H9 (cell line): Measurements from ENCODE around the gene PDZD2. TPM values are rescaled to one million over a fixed set of nuclear protein-coding genes. Genes with fewer than 3 reads are reported as not detected.

ENCODE experiments used
- DNase-seq: peaks from one replicate; pipeline ENCODE4 v3.0.0-alpha.2; 2017
- H2AFZ ChIP-seq: one replicate; pipeline ENCODE4 v1.6.1; 2013; ENCODE audit warnings: mild to moderate bottlenecking, low read length, control low read depth, moderate library complexity
- H2AK5ac ChIP-seq: 2 replicates; pipeline ENCODE4 v1.6.1; 2013; ENCODE audit warnings: low read length, control low read depth, mixed read lengths; ENCODE audit not compliant: insufficient read length
- H2BK120ac ChIP-seq: one replicate; pipeline ENCODE4 v1.6.1; 2013; ENCODE audit warnings: low read depth, mild to moderate bottlenecking, low read length, control low read depth, inconsistent platforms; ENCODE audit not compliant: poor library complexity, severe bottlenecking
- H2BK12ac ChIP-seq: 2 replicates; pipeline ENCODE4 v1.6.1; 2013; ENCODE audit warnings: low read length, control low read depth, mixed read lengths, low read depth; ENCODE audit not compliant: insufficient read length
- H2BK15ac ChIP-seq: 2 replicates; pipeline ENCODE4 v1.6.1; 2013; ENCODE audit warnings: low read depth, low read length, control low read depth
- H2BK20ac ChIP-seq: one replicate; pipeline ENCODE4 v1.6.1; 2013; ENCODE audit warnings: low read depth, mild to moderate bottlenecking, low read length, control low read depth, inconsistent platforms; ENCODE audit not compliant: poor library complexity, severe bottlenecking
- H2BK5ac ChIP-seq: 2 replicates; pipeline ENCODE4 v1.6.1; 2013; ENCODE audit warnings: low read length, control low read depth, mixed read lengths; ENCODE audit not compliant: insufficient read length
- H3K14ac ChIP-seq: 2 replicates; pipeline ENCODE4 v1.6.1; 2013; ENCODE audit warnings: low read length, control low read depth; ENCODE audit not compliant: insufficient read depth
- H3K18ac ChIP-seq: 2 replicates; pipeline ENCODE4 v1.6.1; 2013; ENCODE audit warnings: low read depth, mild to moderate bottlenecking, mixed read lengths, low read length, control low read depth; ENCODE audit not compliant: insufficient read length
- H3K23ac ChIP-seq: 2 replicates; pipeline ENCODE4 v1.6.1; 2013; ENCODE audit warnings: low read length, control low read depth, mixed read lengths, low read depth; ENCODE audit not compliant: insufficient read length
- H3K23me2 ChIP-seq: 2 replicates; pipeline ENCODE4 v1.6.1; 2013; ENCODE audit warnings: low read depth, mild to moderate bottlenecking, mixed read lengths, low read length, control low read depth; ENCODE audit not compliant: insufficient read length, poor library complexity, severe bottlenecking
- H3K27ac ChIP-seq: 2 replicates; pipeline ENCODE4 v1.5.1; 2013; ENCODE audit warnings: low read length, control low read depth, mixed read lengths, low read depth; ENCODE audit not compliant: insufficient read length
- H3K27me3 ChIP-seq: 2 replicates; pipeline ENCODE4 v1.6.1; 2013; ENCODE audit warnings: low read length, control low read depth, inconsistent platforms; ENCODE audit not compliant: insufficient read depth
- H3K4ac ChIP-seq: 2 replicates; pipeline ENCODE4 v1.6.1; 2013; ENCODE audit warnings: low read depth, mild to moderate bottlenecking, control low read depth, inconsistent platforms, low read length, moderate library complexity
- H3K4me1 ChIP-seq: 2 replicates; pipeline ENCODE4 v1.6.1; 2013; ENCODE audit warnings: low read length, control low read depth, inconsistent platforms; ENCODE audit not compliant: insufficient read depth
- H3K4me2 ChIP-seq: 2 replicates; pipeline ENCODE4 v1.6.1; 2013; ENCODE audit warnings: low read length, control low read depth, mixed read lengths; ENCODE audit not compliant: insufficient read length, insufficient read depth
- H3K56ac ChIP-seq: 2 replicates; pipeline ENCODE4 v1.6.1; 2013; ENCODE audit warnings: low read depth, mild to moderate bottlenecking, mixed read lengths, low read length, control low read depth; ENCODE audit not compliant: insufficient read length
- H3K79me1 ChIP-seq: 2 replicates; pipeline ENCODE4 v1.6.1; 2013; ENCODE audit warnings: low read depth, mild to moderate bottlenecking, moderate library complexity, low read length, control low read depth, inconsistent platforms; ENCODE audit not compliant: insufficient read depth, poor library complexity, severe bottlenecking
- H3K79me2 ChIP-seq: 2 replicates; pipeline ENCODE4 v1.6.1; 2013; ENCODE audit warnings: low read length, control low read depth, inconsistent platforms; ENCODE audit not compliant: insufficient read depth
- H3K9ac ChIP-seq: 2 replicates; pipeline ENCODE4 v1.6.1; 2013; ENCODE audit warnings: low read length, control low read depth, mixed read lengths; ENCODE audit not compliant: insufficient read length; ENCODE audit errors: extremely low read depth
- H3K9me3 ChIP-seq: one replicate; pipeline ENCODE4 v1.6.1; 2013; ENCODE audit warnings: low read depth, low read length, inconsistent platforms; ENCODE audit not compliant: control insufficient read depth
- H3T11ph ChIP-seq: one replicate; pipeline ENCODE4 v1.6.1; 2013; ENCODE audit warnings: mild to moderate bottlenecking, low read length, control low read depth, inconsistent platforms
- H4K20me1 ChIP-seq: one replicate; pipeline ENCODE4 v1.6.1; 2013; ENCODE audit not compliant: control insufficient read depth, insufficient read length, insufficient read depth
- H4K5ac ChIP-seq: 2 replicates; pipeline ENCODE4 v1.6.1; 2013; ENCODE audit warnings: low read depth, mild to moderate bottlenecking, mixed read lengths, low read length, control low read depth; ENCODE audit not compliant: insufficient read length
- H4K8ac ChIP-seq: replicated peaks from 2 replicates; pipeline ENCODE4 v1.6.1; 2013; ENCODE audit warnings: low read length, control low read depth, mixed read lengths, low read depth; ENCODE audit not compliant: insufficient read length
- H4K91ac ChIP-seq: 2 replicates; pipeline ENCODE4 v1.6.1; 2013; ENCODE audit warnings: low read depth, mild to moderate bottlenecking, moderate library complexity, mixed read lengths, low read length, control low read depth; ENCODE audit not compliant: insufficient read length
- H3K27ac Mint-ChIP-seq, 3 experiments: 2 replicates in 2 of 3; 3 replicates in 1 of 3; pipeline ENCODE4 v1.8.0; 2020 to 2021; ENCODE audit warnings: mixed read lengths in 3 of 3, mild to moderate bottlenecking in 1 of 3, moderate library complexity in 1 of 3
- H3K27me3 Mint-ChIP-seq: 2 replicates; pipeline ENCODE4 v1.8.0; 2021; ENCODE audit warnings: low read depth, mild to moderate bottlenecking, moderate library complexity, mixed read lengths
- H3K36me3 Mint-ChIP-seq, 3 experiments: 2 replicates in 2 of 3; 3 replicates in 1 of 3; pipeline ENCODE4 v1.8.0; 2020 to 2021; ENCODE audit warnings: low read depth in 3 of 3, mixed read lengths in 3 of 3; ENCODE audit not compliant: insufficient read depth in 1 of 3
- H3K4me1 Mint-ChIP-seq, 2 experiments: 2 replicates each; pipeline ENCODE4 v1.8.0; 2020; ENCODE audit warnings: mixed read lengths in 2 of 2
- H3K4me3 Mint-ChIP-seq, 2 experiments: 2 replicates in 1 of 2; 3 replicates in 1 of 2; pipeline ENCODE4 v1.8.0; 2020 to 2021; ENCODE audit warnings: mild to moderate bottlenecking in 2 of 2, mixed read lengths in 2 of 2, moderate library complexity in 1 of 2
- H3K9me3 Mint-ChIP-seq, 2 experiments: 2 replicates in 1 of 2; 3 replicates in 1 of 2; pipeline ENCODE4 v1.8.0; 2020; ENCODE audit warnings: mild to moderate bottlenecking in 2 of 2, mixed read lengths in 2 of 2, moderate library complexity in 1 of 2
- WGBS: extraction: QIAGEN DNeasy Blood & Tissue Kit; methylation state at CpG from one replicate; pipeline ENCODE4 v1.1.7; 2013; ENCODE audit warnings: missing lambda C conversion rate, low lambda C conversion rate, mixed read lengths; ENCODE audit not compliant: insufficient read length; ENCODE audit errors: extremely low coverage; 5-methylcytosine and 5-hydroxymethylcytosine counted together
- total RNA-seq: library from RNA; stranded (reverse); gene quantifications from 2 replicates; pipeline ENCODE4 v1.2.1, GENCODE V29; 2021
- TF ChIP-seq, protein P1 (sequence below): fragments of 200-600 bp; sonication (generic); conservative IDR thresholded peaks from 3 replicates; pipeline ENCODE4 v1.8.0; 2021; ENCODE audit warnings: antibody characterized with exemption, mild to moderate bottlenecking

The PDZD2 gene
- total RNA-seq, 1 experiment from 2014 or later: 9.9 TPM

- H3K4me3 Mint-ChIP-seq: no peak overlapping the region
- Histone ChIP-seq H3T11ph (no peak overlapping the region), H2BK120ac (no peak overlapping the region), H2BK12ac (no peak overlapping the region), H3K79me2 (peaks cover 4% of the 10 kb centered on the region; the same call in 1 of the 2 replicates), H3K4ac (no peak overlapping the region), H3K9ac (no peak overlapping the region), H4K8ac (no peak overlapping the region), H3K4me1 (no peaks in the 10 kb centered on the region), H2BK20ac (no peak overlapping the region), H3K9me3 (no peaks in the 10 kb centered on the region), H2AK5ac (no peak overlapping the region), H3K14ac (no peak overlapping the region), H3K23me2 (no peaks in the 10 kb centered on the region), H2AFZ (no peak overlapping the region), H4K20me1 (no peaks in the 10 kb centered on the region), H3K79me1 (peaks cover 3% of the 10 kb centered on the region), H4K91ac (no peak overlapping the region), H3K23ac (no peak overlapping the region), H3K56ac (no peak overlapping the region), H3K27ac (no peak overlapping the region), H3K18ac (no peak overlapping the region), H2BK5ac (no peak overlapping the region), H3K27me3 (no peaks in the 10 kb centered on the region), H4K5ac (no peak overlapping the region), H2BK15ac (no peak overlapping the region), H3K4me2 (no peak overlapping the region)
- no peak overlapping the region; a peak in 1 of 7 replicates for H3K27ac Mint-ChIP-seq
- WGBS: no CpG with 5 or more reads among the region's 7 CpGs
- TF ChIP-seq, protein P1, sequence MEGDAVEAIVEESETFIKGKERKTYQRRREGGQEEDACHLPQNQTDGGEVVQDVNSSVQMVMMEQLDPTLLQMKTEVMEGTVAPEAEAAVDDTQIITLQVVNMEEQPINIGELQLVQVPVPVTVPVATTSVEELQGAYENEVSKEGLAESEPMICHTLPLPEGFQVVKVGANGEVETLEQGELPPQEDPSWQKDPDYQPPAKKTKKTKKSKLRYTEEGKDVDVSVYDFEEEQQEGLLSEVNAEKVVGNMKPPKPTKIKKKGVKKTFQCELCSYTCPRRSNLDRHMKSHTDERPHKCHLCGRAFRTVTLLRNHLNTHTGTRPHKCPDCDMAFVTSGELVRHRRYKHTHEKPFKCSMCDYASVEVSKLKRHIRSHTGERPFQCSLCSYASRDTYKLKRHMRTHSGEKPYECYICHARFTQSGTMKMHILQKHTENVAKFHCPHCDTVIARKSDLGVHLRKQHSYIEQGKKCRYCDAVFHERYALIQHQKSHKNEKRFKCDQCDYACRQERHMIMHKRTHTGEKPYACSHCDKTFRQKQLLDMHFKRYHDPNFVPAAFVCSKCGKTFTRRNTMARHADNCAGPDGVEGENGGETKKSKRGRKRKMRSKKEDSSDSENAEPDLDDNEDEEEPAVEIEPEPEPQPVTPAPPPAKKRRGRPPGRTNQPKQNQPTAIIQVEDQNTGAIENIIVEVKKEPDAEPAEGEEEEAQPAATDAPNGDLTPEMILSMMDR: no peak
- peaks cover 2 to 7% of the 10 kb centered on the region in 2 experiments; a peak in 4 of 5 replicates for H3K9me3 Mint-ChIP-seq
- DNase-seq: no peak
- no peaks in the 10 kb centered on the region for H3K27me3 Mint-ChIP-seq
- peaks cover 2 to 3% of the 10 kb centered on the region in 2 experiments; a peak in 2 of 4 replicates for H3K4me1 Mint-ChIP-seq
- peaks cover 23 to 49% (median 46%) of the 10 kb centered on the region in 3 experiments for H3K36me3 Mint-ChIP-seq
Observed at GRCh38 chr5:32138839-32139493, 500.0 kb downstream of the PDZD2 start.
